ENCODE results near the gene CCDC51.

The CCDC51 gene

DNA sequence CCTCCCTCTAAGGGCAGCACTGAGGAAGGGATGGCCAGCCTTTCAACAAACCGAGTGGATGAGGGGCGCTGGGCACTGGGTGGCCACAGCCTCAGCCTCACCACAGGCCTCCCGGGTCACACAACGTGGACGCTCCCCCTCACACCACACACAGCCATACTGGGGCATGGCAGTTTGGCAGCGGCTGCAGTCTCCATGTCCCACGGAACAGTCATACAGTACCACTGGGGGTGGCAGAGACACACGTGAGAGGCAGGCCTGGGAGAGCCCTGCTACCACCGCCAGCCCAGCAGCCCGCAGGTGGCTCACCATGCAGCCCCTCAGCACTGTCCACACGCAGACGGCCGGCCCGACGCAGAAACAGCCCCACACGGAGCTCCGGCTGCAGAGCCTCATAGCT, 21.8 kb downstream of the CCDC51 start:
- no peaks in the 10 kb centered on the region for H3K9me3 ChIP-seq (ENCODE audit: control insufficient read depth, low read length)
- H3K79me2 ChIP-seq, result no peaks in the 10 kb centered on the region
- TF ChIP-seq, protein P1, sequence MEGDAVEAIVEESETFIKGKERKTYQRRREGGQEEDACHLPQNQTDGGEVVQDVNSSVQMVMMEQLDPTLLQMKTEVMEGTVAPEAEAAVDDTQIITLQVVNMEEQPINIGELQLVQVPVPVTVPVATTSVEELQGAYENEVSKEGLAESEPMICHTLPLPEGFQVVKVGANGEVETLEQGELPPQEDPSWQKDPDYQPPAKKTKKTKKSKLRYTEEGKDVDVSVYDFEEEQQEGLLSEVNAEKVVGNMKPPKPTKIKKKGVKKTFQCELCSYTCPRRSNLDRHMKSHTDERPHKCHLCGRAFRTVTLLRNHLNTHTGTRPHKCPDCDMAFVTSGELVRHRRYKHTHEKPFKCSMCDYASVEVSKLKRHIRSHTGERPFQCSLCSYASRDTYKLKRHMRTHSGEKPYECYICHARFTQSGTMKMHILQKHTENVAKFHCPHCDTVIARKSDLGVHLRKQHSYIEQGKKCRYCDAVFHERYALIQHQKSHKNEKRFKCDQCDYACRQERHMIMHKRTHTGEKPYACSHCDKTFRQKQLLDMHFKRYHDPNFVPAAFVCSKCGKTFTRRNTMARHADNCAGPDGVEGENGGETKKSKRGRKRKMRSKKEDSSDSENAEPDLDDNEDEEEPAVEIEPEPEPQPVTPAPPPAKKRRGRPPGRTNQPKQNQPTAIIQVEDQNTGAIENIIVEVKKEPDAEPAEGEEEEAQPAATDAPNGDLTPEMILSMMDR (IDR thresholded peaks at IDR 0.05), result no peak
- no peak overlapping the region for H3K4me2 ChIP-seq (ENCODE audit: low read length)
- no peak overlapping the region for H3K9ac ChIP-seq
- H3K4me1 ChIP-seq, result no peaks in the 10 kb centered on the region
- no peaks in the 10 kb centered on the region for H3K27me3 ChIP-seq (ENCODE audit: control insufficient read depth, insufficient read depth, low read length)
- no peak overlapping the region for H3K4me3 ChIP-seq (ENCODE audit: low read depth, low read length)
- H2AFZ ChIP-seq, result no peak overlapping the region
- no peak overlapping the region for H3K27ac ChIP-seq
- H3K36me3 ChIP-seq (ENCODE audit: control insufficient read depth, insufficient read depth, low read length), result no peaks in the 10 kb centered on the region

DNA sequence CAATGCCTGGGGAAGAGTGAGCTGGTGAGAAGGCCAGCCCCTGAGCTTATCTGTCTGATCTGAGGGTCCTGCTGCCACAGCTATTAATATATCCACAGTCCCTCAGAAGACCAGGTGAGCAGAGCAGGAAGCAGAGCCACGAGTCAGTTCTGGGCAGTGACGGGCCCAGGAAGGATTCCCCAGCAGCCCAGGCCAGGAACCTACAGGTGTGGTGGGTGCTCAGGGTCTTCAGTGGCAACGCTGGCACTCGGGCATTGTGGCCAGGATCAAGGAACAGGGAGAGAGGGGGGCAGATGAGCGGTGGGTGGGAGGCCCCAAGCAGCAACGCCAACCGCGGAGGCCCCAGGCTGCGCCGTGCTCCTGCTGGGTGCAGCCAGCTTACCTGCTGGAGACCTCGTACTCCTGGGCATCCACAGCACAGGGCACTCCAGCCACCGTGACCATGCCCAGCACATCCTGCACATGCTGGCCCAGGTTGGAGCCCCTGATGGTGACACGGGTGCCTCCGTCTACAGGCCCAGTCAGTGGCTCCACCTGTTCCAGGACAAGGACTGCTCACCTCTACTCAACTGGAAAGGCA, 22.3 kb downstream of the CCDC51 start:
- Histone ChIP-seq H3K4me3 (ENCODE audit: low read depth, low read length) (no peak overlapping the region), H3K79me2 (no peaks in the 10 kb centered on the region), H3K27me3 (ENCODE audit: control insufficient read depth, insufficient read depth, low read length) (no peaks in the 10 kb centered on the region), H3K27ac (no peak overlapping the region), H3K36me3 (ENCODE audit: control insufficient read depth, insufficient read depth, low read length) (no peaks in the 10 kb centered on the region), H3K9me3 (ENCODE audit: control insufficient read depth, low read length) (no peaks in the 10 kb centered on the region), H3K4me2 (ENCODE audit: low read length) (no peak overlapping the region), H3K9ac (no peak overlapping the region), H2AFZ (no peak overlapping the region), H3K4me1 (no peaks in the 10 kb centered on the region)
- TF ChIP-seq, protein P1 (IDR thresholded peaks at IDR 0.05), result no peak

DNA sequence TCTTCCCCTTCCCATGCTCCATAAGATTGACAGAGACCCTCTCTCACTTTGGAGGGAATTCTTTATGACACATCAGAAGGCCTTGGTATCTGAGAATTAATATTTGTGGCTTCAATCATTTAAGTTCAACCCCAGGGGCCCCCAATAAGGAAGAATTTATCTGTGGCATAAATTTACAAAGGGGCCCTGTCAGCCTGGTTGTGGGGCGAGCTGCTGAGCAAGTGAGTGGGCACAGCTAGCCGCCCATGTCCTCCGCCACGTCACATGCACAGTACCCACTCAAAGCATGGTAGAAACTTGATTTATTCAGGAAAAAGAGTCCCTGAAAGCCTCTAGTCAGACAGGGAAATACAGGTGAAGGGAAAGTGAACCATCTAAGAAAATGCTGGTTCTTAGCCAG, 23.4 kb downstream of the CCDC51 start:
- H3K4me3 ChIP-seq (ENCODE audit: low read depth, low read length), result no peak overlapping the region
- H3K36me3 ChIP-seq (ENCODE audit: control insufficient read depth, insufficient read depth, low read length), result no peaks in the 10 kb centered on the region
- H2AFZ ChIP-seq, result no peak overlapping the region
- no peak overlapping the region for H3K9ac ChIP-seq
- no peaks in the 10 kb centered on the region for H3K4me1 ChIP-seq
- H3K4me2 ChIP-seq (ENCODE audit: low read length), result no peak overlapping the region
- no peaks in the 10 kb centered on the region for H3K27me3 ChIP-seq (ENCODE audit: control insufficient read depth, insufficient read depth, low read length)
- no peaks in the 10 kb centered on the region for H3K79me2 ChIP-seq
- no peak overlapping the region for H3K27ac ChIP-seq
- TF ChIP-seq, protein P1 (IDR thresholded peaks at IDR 0.05), result no peak
- no peaks in the 10 kb centered on the region for H3K9me3 ChIP-seq (ENCODE audit: control insufficient read depth, low read length)

DNA sequence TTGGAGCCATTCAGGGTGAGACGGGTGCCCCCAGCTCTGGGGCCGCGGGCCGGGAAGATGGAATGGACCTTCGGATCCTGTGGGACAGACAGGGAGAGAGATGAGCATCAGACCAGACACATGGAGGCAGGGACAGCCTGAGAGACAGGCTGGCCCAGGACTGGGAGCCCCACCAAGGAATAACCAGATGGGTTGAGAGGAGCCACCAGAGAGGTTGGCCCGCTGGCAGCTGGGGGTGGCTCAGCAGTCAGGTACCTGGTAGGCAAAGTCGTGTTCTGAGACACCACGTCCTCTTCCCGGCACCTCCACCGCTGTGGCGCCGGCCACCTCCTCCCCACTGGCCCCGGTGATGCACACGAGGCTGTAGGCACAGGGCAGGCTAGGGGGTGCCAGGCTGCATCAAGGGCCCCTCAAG, 23.8 kb downstream of the CCDC51 start:
- H3K36me3 ChIP-seq (ENCODE audit: control insufficient read depth, insufficient read depth, low read length), result no peaks in the 10 kb centered on the region
- TF ChIP-seq, protein P1 (IDR thresholded peaks at IDR 0.05), result no peak

DNA sequence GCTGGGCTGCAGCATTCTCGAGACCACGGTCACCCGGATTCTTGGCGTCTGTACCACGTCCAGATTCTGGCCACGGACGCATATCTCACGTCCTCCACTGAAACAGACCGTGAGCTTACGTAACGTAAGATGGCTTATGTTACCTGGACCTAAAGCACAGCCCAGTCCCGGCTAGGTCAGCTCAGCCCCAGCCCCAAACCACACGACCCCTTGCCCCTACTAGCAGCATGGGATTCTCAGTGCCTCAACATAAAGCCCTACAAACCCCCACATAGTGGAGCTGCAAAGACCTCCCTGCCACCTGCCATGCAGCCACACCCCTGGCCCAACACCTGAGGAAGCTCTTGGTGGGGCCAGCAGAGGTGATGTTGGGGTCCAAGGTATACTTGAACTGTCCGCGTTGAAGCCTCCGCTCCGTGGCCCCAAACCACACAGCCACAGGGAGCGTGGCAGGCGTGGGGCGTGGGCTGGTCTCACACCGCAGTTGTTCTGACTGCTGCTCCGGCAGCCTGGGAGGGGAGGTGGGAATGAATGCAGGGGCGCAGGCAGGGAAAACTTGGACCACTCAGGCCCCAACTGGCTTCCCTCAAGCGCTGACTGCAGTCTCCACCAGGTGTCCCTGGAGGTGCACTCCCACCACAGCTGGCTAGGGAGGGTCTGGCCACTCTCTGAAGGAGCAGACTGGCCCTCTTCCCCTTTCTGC, 24.5 kb downstream of the CCDC51 start:
- Histone ChIP-seq H3K9ac (no peak overlapping the region), H3K9me3 (ENCODE audit: control insufficient read depth, low read length) (no peaks in the 10 kb centered on the region), H3K79me2 (no peaks in the 10 kb centered on the region), H3K4me3 (ENCODE audit: low read depth, low read length) (no peak overlapping the region), H3K4me2 (ENCODE audit: low read length) (no peak overlapping the region), H3K27ac (no peak overlapping the region), H3K27me3 (ENCODE audit: control insufficient read depth, insufficient read depth, low read length) (no peaks in the 10 kb centered on the region), H2AFZ (no peak overlapping the region), H3K4me1 (no peaks in the 10 kb centered on the region), H3K36me3 (ENCODE audit: control insufficient read depth, insufficient read depth, low read length) (no peaks in the 10 kb centered on the region)
- TF ChIP-seq, protein P1 (IDR thresholded peaks at IDR 0.05), result no peak

More for the DNA sequence above, 23.8 kb downstream of the CCDC51 start:
- Histone ChIP-seq H3K4me2 (ENCODE audit: low read length) (no peak overlapping the region), H3K27me3 (ENCODE audit: control insufficient read depth, insufficient read depth, low read length) (no peaks in the 10 kb centered on the region), H3K79me2 (no peaks in the 10 kb centered on the region), H3K4me1 (no peaks in the 10 kb centered on the region), H3K27ac (no peak overlapping the region), H3K9me3 (ENCODE audit: control insufficient read depth, low read length) (no peaks in the 10 kb centered on the region), H3K9ac (no peak overlapping the region), H3K4me3 (ENCODE audit: low read depth, low read length) (no peak overlapping the region), H2AFZ (no peak overlapping the region)

Measured in parathyroid adenoma (tissue), 2 donors.